Cerebellar cortex (tissue), 1 donor: ENCODE results near the gene LY6G6D.
"Not testable (repeated sequence)": the region's sequence is repeated elsewhere in the genome, so short reads cannot be mapped to it uniquely, and the experiment has no call there.

Experiments
- DNase-seq: peaks from one replicate; pipeline ENCODE4 v3.0.0-alpha.2; 2015; ENCODE audit warnings: low spot score

Gene LY6G6D

DNA sequence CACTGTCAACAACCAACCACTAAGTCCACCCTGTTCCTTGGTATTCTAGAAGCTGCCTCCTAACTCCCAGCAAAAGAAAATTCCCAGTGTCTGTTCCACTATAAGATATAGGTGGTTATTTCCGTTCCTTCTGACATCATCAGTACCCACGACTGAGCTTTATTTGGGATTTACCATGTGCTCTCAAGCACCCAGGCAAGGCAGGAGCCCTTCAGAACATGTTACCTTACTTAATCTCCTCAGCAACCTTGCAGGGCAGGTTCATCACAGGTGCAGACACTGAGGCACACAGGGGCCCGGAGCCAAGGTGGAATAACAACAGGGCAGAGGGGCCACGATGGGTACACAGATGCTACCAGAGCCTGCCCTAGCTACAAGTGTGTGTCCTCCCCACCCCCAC is 22.8 kb upstream of the LY6G6D start:
- DNase-seq = no peak

DNA sequence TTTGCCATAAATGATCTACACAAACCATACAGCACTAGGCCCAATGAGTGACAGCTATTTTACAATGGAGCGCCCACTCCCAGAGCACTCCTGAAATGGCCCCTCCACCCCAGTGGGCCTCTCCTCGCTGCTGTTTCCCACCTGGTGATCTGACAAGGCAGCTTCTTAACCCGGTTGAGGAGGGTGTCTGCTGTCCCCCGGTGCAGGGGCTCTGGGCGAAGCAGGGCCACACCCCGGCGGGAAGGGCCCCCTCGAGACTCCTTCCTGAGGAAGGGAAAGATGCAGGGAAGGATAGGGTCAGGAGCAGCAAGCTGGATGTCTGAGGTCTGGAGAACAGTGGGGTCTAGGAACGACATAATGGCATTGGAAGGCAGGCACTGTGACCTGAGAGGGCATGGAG is 22.3 kb upstream of the LY6G6D start:
- DNase-seq = no peak

DNA sequence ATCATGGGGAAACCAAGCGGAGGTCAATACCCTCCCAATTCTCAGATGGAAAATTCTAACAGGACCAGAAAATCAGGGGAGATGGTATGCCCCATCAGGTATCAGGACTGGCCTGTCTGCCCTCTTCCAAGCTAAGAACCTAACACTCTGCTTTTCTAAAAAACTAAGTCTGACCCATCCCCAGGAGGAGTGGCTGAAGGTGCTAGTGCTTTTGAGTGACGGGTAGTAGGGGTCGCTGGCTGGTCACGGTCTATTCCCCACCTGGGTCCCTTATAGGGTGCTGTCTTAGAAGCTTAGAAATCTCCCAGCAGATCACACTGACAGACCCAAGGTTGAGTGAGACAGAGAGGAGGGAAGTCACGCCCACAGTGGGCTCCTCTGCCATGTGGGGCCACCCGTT is 21.6 kb upstream of the LY6G6D start:
- no peak for DNase-seq

DNA sequence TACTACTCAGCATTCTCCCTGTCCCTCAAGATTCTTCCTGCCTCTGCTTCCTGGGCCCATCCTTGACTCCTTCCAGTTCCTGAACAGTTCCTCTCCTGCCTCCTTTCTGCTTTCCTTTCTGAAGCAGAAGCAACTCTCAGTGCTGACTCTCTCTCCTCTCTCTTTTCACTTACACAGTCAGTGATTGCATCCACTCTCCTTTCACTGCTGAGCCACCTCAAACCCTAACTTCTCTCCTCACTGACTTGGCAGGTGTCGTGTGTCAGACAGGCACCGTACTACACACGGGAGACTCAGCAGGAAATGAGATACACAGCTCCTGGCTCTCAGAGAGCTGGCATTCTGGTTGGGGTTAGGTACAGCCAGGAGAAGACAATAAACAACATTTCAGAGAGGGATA is 17.6 kb upstream of the LY6G6D start:
- DNase-seq = no peak

DNA sequence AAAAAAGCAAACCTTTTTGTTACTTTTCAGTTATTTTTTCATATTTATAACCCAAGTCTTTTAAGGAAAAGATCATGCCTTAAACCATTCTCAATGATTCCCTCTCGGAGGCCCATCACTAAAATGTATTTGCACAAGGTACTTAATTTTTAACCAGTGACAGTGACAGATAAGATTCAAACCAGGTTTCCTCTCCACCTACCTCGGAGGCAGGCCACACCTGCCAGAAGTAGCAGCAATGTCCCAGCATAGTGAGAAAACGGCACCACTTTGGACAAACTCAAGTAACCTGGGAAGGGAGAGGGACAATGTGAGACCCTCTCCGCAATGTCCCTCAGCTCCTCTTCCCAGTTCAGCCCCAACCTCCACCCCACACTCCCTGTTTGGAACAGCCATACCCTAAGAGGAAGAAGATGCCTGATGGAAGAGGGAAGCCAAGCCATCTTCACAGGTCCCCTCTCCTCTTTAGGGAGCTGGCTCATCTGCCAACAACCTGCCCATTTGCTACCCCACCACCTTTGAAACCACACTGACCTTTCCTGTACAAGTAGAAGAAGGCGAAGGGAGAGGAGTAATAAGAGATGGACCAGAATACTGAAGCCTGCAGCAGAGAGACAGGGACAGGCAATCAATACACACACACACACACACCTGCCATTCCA is 14.3 kb upstream of the LY6G6D start:
- no peak for DNase-seq

DNA sequence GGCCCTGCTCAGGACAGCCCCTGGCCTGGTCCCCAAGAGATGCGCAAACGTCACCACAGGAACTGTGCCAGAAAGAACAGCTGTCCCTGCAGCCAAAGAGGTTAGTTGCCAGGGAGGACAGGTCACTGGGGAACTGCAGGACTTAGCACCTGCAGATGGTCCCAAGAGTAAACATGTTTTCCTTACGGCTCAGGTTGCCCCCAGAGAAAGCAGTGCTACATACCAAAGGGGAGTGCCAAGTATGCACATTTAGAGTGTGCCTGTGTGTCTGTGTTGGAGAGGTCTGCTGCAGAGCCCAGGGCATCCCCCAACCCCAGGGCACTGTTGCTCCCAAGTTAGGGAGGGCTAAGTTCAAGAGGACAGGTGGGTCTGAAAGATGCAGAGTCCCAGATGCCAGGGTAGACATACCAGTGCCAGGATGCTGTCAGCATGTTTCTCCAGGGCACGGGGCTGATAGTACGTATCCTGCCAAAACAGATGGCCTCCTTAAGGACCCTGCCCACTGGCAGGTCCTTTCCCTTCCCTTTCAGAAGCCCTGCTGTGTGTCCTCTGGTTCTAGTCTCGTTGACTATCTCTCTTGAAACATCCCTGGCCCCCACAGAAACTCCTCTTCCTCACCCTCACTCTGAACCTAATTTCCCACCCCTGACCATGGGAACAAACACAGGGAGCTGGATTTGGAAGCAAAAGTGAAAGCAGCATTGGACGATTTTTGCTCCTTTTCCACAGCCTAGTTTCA is 13.3 kb upstream of the LY6G6D start:
- DNase-seq = no peak

DNA sequence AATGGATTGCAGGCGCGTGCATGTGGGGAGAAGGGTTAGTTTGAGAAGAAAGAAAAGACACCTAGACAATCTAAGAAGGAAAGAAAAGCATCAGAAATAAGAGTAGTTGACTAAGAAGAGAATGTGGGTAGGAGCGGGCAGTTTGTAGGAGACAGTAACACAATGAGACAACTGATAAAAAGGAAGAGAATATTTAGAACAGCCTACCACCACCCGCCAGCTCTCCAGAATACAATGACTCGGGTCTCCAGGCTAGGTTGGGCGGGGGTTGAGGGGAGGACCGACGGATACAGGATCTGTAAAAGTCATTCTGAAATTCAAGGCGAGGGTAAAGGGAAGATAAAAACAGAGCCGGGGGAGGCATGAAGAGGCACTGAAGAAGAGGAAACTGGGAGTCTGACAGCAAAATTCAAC is 12.7 kb upstream of the LY6G6D start:
- DNase-seq = no peak

DNA sequence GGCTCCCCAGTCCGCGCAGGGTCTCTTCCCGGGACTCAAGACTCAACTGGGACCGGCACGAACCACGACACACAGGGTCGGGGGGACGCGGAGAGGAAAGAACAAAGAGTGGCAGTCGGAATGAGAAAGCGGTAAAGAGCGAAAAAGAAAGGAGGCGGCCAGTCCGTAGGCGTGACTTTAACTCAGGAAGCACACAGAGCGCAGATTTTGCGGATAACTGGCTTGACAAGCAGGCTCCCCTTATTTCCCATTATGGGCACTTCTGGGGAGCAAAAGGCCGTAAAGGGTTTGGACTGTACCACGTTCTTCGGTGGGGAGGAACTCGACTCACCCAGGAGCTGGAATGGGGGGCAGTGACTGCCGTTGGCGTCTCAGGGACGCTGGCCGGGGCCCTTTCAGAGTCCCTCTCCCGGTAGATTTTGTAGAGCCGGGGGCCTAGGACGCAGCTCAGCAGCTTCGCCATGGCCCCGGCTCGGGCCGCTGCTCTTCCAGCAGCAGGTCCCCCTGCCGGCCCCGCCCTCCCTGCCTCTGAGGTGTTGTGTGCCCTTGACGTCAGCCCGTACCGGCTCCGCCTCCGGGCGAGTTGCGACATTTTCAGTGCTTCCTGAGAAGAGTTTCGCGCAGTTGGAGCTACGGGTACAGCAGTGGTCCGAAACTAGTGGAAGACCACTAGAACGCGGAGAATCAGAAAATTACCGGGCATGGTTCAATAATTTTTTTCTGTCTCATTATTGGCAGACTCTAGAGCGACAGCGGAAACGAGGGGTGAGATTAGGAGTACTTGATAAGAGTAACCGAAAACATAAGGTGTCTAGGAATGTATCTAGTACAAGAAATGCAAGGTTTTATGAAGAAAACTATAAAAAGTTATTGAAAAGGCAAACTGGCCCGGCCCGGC is 12.1 kb upstream of the LY6G6D start, which contains the start of gene ABHD16A:
ABHD16A (minus strand) TSS at position 506 of the 898 bp plus-strand sequence; CDS start at position 463, 43 bp downstream.
- DNase-seq = peak; percentile 99

DNA sequence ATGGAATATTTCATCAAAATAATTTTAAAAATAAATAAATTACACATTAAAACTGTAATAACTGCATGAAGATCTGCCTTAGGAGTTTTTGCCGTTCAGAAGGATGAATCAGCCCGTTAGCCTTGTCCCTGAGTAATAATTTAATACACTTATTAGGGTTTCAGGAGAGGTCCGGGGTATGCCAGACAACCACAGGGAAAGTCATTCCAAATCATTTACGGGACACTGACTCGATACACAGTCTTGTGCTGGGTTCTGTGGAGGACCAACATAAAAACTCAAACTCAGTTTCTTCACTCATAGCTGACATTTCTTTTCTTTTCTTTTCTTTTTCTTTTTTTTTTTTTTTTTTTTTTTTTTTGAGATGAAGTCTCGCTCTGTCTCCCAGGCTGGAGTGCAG is 9.2 kb upstream of the LY6G6D start:
- DNase-seq = no peak

DNA sequence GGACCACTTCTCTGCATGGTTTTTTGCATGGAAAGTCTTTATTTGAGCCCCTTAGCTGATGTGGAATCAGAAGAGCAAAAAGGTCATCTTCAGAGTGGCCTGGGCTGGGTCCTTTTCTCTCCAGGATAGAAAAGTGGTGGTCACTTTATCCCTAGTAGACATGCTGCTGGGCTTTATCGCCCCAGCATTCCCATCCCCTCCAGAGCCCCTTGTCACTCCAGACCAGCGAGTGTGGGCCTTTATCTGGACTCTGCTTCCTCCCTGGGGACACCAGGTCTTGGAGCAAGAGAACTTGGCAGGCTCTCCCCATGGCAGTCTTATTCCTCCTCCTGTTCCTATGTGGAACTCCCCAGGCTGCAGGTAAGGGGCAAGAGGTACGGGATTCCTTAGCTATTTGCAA is 8.5 kb upstream of the LY6G6D start, which contains the start of gene LY6G6F:
LY6G6F (plus strand) TSS at position 268 of the 400 bp plus-strand sequence; CDS start at position 309, 41 bp downstream.
- DNase-seq = no peak

DNA sequence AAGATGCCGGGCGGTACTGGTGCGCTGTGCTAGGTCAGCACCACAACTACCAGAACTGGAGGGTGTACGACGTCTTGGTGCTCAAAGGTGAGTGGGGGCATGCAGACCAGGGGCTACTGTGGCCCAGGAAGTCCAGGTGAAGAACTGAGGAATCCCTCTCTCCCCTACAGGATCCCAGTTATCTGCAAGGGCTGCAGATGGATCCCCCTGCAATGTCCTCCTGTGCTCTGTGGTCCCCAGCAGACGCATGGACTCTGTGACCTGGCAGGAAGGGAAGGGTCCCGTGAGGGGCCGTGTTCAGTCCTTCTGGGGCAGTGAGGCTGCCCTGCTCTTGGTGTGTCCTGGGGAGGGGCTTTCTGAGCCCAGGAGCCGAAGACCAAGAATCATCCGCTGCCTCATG is 7.4 kb upstream of the LY6G6D start:
- DNase-seq = no peak

DNA sequence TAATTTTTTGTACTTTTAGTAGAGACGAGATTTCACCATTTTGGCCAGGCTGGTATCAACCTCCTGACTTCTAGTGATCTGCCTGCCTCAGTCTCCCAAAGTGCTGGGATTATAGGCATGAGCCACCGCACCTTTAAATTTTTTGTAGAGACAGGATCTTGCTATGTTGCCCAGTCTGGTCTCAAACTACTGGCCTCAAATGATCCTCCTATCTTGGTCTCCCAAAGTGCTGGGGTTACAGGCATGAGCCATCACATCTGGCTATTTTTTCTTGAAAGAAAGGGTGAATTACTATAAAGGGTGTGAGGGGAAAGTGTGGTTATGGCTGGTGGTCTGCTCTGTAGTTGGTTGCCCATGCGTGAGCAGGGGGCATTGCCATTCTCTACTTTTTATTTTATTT is 6.9 kb upstream of the LY6G6D start:
- DNase-seq = no peak

DNA sequence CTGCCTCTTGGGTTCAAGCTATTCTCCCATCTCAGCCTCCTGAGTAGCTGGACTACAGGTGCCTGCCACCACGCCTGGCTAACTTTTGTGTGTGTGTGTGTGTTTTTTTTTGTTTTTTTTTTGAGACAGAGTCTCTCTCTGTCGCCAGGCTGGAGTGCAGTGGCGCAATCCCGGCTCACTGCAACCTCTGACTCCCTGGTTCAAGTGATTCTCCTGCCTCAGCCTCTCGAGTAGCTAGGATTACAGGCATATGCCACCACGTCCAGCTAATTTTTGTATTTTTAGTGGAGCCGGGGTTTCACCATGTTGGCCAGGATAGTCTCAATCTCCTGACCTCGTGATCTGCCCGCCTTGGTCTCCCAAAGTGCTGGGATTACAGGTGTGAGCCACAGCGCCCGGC is 6.0 kb upstream of the LY6G6D start:
- not testable (repeated sequence) for DNase-seq

DNA sequence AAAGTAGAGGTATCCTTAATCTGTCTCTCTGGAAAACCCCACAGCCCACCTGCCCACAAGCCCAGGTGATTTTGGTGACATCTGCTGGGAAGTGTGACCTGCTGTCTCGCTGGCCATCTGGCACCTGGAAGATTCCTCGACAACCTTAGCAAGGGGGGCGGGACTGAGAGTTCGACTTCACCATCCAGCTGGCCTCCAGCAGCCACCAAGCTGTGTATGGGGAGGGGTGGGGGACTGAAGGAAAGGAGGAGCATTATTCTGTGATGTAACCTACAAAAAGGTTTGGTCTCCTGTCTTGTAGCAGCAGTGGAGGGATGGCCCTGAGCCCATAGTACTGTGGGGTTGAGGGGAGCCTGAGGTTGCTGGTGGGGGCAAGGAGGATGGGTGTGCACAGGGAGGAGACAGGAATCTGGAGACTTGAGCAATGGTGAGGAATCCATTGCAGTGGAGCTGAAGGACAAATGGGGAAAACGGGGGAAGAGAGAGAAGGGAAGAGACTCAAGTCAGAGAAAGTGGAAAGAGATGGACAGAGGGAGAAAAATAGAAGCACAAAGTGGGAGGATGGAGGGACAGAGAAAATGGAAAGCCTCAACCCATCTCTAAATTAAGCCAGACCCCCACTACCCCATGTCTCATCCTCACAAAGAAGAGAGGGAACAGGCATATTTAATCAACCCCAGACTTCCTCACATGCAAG is 4.5 kb upstream of the LY6G6D start:
- no peak for DNase-seq

DNA sequence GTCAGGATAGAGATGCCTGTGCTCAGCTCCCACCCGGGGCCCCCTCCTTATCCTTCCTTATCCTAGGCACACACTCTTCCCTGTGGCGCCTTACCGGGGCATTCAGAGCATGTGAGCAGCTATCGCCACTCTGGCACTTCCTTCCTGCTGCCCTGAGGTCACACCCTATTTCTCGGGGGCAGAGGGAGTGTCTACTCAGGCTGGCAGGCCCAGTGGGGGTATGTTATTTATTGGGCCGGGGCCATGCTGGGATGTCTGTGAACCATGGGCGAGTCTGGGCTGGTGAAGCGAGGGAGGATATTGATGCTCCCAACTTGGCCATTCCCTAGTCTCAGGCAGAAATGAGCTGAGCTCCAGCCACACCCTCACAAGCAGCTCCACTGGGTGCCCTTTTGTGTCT is 3.9 kb upstream of the LY6G6D start:
- DNase-seq = no peak

DNA sequence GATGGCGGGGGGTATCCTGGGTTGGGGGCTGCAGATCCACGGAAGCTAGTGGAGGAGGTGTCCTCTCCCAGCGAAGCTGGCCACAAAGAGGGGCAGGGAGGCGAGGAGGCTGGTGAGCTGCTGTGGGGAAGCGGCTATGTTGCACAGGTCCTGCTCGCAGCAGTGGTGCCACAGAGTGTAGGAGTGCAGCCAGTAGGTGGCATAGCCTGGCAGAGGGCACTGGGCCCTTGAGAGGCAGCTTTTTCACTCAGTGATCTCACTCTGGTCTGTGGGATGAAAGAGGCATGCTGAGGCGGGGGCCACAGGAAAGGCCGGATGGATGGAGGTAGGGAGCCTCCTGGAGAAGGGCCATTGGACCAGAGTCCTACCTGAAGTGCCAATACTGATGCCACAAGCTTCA is 2.9 kb upstream of the LY6G6D start:
- DNase-seq = no peak

DNA sequence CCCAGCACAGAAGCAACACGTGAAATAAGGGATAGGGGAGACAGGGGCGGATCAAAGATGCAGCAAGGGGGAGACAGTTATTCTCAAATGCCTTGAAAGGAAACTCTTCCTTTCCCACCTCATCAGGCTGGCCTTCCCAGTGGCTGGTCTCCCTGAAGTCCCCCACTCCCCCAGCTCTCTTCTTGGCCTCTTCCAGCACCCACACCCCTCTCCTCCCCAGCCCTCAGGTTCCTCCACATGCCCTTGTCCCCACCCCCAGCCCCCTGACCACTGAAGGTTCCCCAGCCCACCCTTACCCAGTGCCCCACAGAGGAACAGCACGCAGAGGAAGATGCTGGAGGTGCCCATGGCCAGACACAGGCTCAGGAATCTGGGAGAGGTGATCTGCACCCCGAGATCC is 1.7 kb upstream of the LY6G6D start:
- DNase-seq = no peak

DNA sequence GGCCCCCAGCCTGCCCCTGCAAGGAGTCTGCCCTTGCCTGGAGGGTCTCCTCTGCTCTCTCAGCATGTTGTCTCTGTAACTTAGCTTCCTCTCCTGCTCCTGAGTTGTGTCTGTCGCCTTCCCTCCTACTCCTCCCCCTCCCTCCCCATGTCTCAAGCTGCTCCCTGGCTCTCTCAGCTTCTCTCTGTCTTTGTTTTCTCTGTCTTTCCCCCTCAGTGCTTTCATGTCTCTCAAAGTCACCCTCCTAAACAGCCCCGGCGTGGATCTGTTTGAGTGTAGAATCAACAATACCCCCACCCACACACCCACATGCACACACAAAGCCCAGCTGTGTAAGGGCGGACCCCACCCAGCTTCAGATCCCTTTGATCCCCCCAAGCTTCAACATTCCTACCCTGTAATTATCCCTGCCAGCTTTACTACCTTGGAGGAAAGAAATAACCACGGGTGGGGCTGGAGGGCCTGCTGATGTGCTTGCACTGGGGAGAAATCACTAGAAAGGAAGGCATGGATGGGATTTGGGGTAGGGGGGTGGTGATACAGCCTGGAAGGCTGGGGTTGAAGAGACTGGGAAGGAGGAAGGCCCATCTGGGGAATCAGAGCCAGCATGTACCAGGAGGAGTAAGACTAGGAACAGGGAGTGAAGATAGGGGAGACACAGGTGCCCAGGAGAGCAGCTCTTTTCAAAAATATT is 1.0 kb upstream of the LY6G6D start:
- no peak for DNase-seq

DNA sequence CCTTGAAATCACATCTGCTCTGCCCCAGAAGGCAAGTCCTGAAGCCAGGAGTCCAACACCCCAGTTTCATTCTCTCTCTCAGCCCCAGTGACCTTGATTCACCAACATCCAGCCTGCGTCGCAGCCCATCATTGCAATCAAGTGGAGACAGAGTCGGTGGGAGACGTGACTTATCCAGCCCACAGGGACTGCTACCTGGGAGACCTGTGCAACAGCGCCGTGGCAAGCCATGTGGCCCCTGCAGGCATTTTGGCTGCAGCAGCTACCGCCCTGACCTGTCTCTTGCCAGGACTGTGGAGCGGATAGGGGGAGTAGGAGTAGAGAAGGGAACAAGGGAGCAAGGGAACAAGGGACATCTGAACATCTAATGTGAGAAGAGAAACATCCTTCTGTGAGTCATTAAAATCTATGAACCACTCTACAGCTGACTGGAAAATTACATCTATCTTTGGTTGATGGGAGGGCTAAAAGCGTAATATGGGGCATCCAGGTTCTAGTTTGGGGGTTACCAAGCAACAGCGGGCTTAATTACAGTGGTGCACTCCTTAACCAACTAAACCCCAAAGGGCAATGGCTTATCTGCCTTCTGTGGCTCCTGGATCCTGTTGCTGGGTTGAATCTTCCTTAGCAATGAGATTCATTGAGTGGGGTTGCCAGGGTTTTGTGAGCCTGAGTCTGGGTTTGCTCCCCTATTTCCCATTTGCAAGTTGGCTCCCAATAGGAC is 2.5 kb downstream of the LY6G6D start:
- no peak for DNase-seq

DNA sequence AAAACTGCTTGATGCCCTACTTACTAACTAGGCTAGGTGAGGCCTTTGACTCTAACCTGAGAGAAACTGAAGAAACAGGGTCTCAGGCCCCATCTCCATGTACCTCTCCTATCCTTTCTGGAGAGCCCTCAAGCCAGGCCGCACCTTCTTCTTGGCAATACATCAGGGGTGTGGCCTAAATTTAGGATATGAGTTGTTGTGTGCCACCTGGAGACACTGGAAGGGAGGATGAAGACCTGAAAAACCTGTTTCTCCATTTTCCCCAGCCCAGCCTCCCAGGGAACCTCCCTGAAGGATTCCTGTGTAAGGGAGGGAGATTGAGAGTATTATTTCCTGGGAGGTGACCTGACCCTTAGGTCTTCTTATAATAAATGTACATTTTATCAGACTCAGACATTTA is 3.1 kb downstream of the LY6G6D start:
- no peak for DNase-seq

DNA sequence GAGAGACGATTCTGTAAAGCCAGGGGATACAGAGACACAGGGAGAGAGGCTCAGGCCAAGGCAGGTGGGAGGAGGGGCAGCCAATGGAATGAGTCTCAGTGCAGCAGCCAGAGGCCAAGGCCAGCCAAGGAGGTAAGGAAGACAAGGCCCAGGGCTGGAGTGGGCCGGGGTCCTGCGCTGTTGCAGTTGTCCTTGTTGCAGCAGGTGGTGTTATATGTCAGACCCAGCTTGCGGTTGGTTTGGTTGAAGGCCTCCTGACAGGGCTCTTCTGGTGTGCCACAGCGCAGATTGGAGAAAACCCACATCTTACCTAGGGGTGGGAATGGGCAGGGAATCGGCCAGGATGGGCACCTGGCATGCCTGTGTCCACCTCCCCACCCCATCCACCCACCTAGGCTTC is 3.9 kb downstream of the LY6G6D start:
- no peak for DNase-seq
